HG03045 (cell line): ENCODE measurements around the gene TRABD2B.

Experiments used
- ATAC-seq: cut with Tn5 transposase; IDR thresholded peaks from one replicate; pipeline ENCODE4 v1.9.1; 2021; ENCODE audit warnings: mild to moderate bottlenecking, moderate library complexity; ENCODE audit not compliant: unreplicated experiment

Gene TRABD2B

DNA sequence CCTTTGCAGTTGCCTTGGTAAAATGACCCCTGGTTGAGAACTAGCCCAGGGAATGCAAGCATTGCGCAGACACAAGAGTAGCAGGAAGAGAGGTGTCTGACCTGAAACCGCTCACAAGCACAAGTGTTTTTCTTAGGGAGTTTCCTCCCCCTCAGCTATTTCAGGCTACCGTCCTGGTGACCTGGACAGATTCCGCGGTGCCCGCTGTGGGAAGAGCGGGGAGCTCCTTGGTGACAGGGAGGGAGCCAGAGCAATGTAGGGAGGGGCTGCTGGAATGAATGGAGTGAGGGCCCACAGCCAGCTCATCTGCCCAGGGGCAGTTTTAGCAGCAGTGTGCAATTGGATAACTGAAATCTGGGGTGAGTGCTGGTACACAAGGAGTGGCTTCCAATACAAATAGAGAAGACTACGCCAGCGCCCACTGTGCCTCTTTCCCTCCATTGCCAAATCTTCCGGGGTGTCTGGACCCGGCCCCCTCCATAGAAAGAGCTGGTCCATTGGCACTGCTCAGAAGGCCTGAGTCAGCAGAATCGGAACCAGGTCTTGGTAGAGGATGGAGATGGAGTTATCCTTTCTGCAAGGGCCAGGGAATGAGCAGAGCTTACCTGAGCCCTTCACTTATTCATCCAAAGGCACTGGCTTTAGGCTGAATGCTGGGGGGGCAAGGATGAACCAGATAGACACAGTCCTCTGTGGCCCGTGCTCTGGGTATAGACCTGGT, 82.8 kb downstream of the TRABD2B start:
- ATAC-seq: no peak

- no peak for ATAC-seq
These were observed 83.9 kb downstream of the TRABD2B start for GRCh38 chr1:47913225-47913823.

DNA sequence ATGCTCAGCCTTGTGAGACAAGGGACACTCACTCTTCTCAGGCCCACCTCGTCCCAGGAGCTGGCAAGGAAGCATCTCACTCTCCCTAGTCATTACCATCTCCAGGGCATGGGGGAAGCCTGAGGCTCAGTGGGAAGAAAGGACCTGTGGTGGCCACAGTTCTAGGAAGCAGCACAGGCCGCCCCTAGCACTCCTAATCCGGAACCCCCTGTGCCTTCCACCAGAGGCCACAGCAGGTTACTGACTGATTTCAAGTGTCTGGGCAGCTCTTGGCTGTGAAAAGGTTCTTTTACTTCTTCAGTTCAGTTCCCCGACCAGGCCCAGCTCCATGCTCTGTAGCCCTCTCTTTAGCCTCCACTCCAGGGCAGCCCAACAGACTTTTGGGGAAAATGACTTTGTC, 84.4 kb downstream of the TRABD2B start:
- ATAC-seq: no peak

GRCh38 chr1:47911892-47912291, 85.3 kb downstream of the TRABD2B start:
- ATAC-seq: no peak

GRCh38 chr1:47911424-47911823, 85.8 kb downstream of the TRABD2B start:
- no peak for ATAC-seq

- no peak for ATAC-seq
These were observed 88.9 kb downstream of the TRABD2B start for GRCh38 chr1:47908258-47908657.

- no peak for ATAC-seq
These were observed 90.0 kb downstream of the TRABD2B start for GRCh38 chr1:47907177-47907528.

DNA sequence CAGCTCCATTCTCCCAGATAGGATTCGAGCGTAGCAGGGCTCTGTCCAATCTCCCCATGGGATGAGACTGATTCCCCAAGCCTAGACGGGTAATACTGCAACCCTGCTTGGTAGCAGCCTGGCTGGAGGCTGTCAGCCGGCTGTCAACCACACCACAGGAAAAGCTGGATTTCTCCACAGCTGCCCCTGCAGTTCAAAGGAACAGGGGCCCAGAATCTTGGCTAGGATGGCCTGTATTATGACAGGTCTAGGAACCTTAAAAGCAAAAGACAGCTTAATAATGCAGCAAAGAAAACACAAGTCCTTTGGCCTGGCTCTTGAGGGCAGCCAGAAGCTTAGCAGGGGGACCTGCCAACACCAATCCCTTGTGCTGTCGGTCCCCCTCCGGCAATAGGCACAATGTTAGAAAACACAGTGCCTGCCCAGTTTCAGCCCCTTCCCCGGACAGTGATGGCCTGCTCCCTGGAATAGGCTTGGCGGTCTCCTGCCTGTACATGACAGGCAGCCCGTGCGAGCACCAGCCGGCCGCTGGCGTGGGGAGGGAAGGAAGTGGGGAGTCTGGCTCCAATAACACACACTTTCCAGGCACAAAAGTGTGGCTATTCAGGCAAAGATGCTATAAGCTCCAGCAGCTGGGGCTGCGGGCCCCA, 90.5 kb downstream of the TRABD2B start:
- ATAC-seq: no peak

- ATAC-seq: no peak
These were observed 91.2 kb downstream of the TRABD2B start for GRCh38 chr1:47906009-47906432.

DNA sequence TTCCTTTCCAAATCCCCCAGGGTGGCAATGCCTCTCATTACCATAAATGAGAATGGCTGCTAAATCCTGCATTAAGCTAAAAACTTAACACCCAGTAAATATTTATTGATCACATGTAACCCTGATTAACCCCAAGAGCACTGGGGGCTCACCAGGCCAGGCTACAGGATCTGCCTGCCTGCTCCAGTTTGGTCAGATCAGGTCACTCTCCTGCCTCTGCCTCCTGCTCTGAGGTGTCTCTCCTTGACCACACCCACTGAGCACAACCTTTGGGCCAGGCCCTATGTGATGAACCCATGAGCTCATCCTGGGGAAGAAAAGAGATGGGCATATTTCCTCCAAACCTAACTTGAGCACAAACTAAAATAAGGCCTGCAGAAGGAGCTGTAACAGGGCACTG, 93.5 kb downstream of the TRABD2B start:
- ATAC-seq: no peak

DNA sequence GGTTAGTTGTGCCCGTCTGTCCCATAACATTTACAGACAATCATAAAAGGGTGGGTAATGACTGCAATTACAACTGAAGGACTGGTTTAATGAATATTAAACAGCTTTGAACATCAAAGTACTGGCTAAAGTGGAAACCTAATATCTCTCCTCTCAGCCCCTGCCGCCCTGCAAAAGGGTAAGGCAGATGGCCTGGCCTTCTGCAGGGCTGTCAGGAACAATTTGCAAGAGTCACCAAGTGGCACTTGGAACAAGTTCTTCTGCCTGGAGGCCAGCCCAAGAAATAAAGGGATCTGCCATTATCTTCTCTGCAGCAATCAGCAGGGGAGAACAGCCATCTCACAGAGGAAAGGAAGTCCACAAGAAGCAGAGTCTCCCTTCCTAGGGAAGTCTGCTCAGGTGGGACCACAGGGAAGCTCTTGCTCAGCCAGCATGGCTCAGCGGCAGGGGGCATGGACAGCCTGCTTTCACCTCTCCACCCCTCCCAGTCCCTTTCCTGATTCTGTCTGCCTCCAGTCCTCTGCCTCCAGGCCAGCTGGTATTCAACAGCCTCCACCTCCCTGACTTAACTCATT, 96.1 kb downstream of the TRABD2B start:
- no peak for ATAC-seq

DNA sequence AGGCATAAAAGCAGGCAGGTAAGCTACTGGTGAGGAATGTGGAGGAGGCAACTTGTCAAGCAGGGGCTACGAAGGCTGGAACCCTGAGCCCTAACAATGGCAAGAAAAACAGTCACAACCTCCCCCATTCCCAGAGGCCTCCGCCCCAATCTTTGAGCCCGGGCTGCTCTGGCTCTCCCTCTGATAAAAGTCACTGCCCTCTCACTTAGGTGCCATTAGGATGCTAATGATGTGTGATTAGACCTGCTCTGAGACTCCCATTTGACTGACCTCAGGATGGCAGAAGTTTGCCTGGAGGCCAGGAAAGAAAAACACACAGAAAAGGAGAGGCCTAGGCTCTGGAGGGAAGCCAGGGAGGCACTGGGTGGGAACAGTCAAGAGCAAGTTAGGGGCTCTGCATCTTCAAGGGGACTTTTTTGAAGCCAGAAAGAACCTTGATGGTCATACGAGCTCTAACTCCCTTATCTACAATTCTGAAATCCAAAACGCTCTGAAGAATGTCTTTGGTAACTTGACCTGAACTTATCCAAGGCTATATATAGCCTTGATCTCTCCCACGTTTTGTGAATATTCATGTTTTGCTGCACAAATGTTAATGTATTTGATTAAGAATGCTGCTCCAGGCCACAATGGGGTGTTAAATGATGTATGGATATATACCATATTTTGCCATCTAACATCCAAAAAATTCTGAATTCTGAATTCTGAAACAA, 98.9 kb downstream of the TRABD2B start:
- ATAC-seq: no peak

DNA sequence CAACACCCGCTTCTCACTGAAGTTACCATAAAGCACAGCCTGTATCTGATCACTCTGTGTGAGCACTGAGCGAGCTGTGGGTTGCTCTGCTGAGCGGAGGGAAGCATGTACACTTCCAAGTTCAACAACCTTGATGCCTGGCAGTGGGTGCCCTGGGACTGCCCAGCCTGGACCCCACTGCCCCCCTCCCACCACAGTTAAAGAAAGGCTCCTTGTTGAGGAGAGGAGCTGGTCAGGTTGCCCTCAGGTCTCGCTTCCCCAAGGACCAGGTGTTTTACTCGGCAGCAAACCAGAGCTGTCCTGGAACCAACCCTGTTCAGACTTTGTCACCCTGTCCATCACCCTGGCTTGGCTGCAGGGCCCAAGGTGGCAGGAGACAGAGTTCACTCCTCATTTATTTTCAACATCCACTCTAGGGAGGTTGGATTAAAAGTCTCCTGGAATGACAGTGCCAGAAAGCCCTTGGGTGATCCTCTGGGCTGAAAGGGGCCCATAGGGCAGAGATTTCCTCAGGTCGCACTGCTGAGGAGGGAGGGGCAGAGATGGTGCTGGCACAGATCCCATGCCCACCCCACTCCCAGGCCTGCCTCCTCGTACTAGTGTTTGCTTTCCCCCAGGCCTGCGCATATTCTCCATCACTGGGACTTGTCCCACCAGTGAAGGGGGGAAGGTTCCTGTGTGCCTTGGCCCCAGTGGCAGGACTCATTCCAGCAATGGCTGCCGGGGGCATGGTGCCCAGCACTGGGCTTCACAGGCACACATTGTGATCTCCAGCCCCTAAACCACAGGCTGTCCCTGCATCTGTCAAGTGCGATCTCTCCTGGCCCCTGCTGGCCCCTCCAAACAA, 101.7 kb downstream of the TRABD2B start:
- ATAC-seq: no peak

DNA sequence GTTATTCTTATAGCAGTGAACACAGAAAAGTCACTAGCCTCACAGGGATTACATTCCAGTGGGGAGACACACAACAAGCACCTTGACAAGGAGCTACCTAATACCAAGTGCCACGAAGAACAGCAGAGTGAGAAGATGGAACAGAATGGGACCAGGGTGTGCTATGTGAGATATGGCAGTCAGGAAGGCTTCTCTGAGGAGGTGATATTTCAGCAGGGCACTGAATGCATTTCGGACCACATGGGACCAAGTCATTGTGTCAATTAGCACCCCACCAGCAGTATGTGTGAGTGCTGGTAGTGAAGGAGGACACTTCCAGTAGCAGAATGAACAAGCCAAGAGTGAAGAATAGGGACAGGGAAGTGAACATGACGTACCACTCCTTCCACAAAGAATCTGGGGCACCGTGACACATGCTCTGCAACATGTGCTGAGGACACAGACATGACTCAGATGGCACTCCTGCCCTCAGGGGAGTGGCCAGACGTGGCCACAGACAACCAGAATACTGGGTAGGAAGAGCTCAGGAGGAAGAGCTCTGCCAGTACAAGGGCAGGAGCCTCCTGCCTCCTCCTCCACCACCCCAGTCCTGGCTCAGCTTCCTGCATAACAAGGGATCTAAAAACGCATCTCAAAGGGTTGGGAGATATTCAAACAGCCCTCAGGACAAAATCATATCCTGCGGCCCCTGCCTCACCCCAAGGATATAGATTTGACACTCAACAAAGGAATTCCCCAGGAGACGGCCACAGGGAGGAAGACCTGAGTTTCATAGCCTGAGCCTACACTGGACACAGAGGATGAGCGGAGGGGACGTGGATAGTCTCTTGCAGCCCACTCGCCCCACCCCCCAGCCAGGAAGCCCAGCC, 102.5 kb downstream of the TRABD2B start:
- ATAC-seq: no peak

- no peak for ATAC-seq
These were observed 103.8 kb downstream of the TRABD2B start for GRCh38 chr1:47893412-47893811.

DNA sequence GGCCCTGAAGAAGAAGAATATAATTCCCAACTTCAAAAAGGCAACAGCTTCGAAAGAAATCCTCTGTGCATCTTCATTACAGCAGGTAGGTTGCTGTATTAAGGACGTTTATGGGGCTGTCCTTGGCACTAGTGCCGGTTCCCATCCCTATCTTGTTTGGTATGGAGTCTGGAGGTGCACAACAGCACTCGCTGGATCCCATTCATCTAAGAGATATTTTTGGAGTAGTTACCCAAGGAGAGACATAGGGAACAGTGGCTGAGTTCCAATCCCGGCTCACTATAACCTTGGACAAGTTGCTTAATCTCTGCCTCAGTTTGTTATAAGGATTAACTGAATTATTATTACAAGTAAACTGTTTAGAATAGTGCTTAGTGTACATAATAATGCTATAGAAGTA, 106.4 kb downstream of the TRABD2B start:
- ATAC-seq: no peak

DNA sequence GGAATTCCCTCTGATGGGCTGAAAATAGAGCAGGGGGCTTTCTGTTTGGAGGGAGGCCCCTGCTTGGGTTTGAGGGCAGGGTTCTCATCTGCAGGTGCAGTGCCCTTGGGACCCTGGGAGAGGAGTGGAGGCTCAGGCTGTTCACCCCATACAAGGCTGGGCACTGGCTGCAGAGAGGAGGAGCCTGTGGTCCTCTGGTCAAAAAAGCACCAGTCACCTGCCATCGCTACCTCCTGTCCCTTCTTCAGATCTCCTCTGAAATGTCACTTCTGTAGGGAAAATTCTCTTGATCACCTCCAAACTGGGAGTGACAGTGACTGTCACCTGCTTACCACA, 108.9 kb downstream of the TRABD2B start:
- no peak for ATAC-seq

- ATAC-seq: no peak
These were observed 109.5 kb downstream of the TRABD2B start for GRCh38 chr1:47887475-47888293.

- ATAC-seq: no peak
These were observed 110.1 kb downstream of the TRABD2B start for GRCh38 chr1:47887060-47887459.
